ENCODE results near the gene APP. TPM values are rescaled to one million over a fixed set of nuclear protein-coding genes. Genes with fewer than 3 reads are reported as not detected.
A peak's percentile ranks its signal among the peaks of the same experiment; 100 is the strongest.

Gene APP
- total RNA-seq, 2 donors from 2014 or later, result 267 to 564 TPM

GRCh38 chr21:26116456-26117011 lies 54.0 kb downstream of the APP start:
- intact Hi-C loops (cut with DNase I), result no loop called here
- WGBS, result 39% methylated on average over 5 of the region's 5 CpGs
- Histone ChIP-seq H3K27me3 (replicated peaks; ENCODE audit: insufficient read depth) (no peaks in the 10 kb centered on the region), H3K4me1 (replicated peaks) (peaks cover 5% of the 10 kb centered on the region), H3K27ac (peak overlapping the region; percentile 28), H3K9me3 (no peaks in the 10 kb centered on the region), H3K36me3 (no peaks in the 10 kb centered on the region), H3K4me3 (no peak overlapping the region)
- TF ChIP-seq POLR2A (IDR thresholded peaks at IDR 0.05), result no peak
- TF ChIP-seq CTCF (IDR thresholded peaks at IDR 0.05), result no peak
- no peak for TF ChIP-seq POLR2AphosphoS5 (IDR thresholded peaks at IDR 0.05)
- DNase-seq (ENCODE audit: low spot score), result peak; percentile 28

GRCh38 chr21:26115899-26116298 lies 54.7 kb downstream of the APP start:
- intact Hi-C loops (cut with DNase I), result no loop called here
- Histone ChIP-seq H3K27me3 (replicated peaks; ENCODE audit: insufficient read depth) (no peaks in the 10 kb centered on the region), H3K27ac (peak overlapping the region; percentile 28), H3K9me3 (no peaks in the 10 kb centered on the region), H3K36me3 (no peaks in the 10 kb centered on the region), H3K4me1 (replicated peaks) (peaks cover 5% of the 10 kb centered on the region), H3K4me3 (no peak overlapping the region)
- TF ChIP-seq POLR2A (IDR thresholded peaks at IDR 0.05), result no peak
- TF ChIP-seq POLR2AphosphoS5 (IDR thresholded peaks at IDR 0.05), result no peak
- TF ChIP-seq CTCF (IDR thresholded peaks at IDR 0.05), result no peak
- no peak for DNase-seq (ENCODE audit: low spot score)
- 16% methylated on average over 2 of the region's 2 CpGs for WGBS

GRCh38 chr21:26115305-26115704 lies 55.3 kb downstream of the APP start:
- no peaks in the 10 kb centered on the region for H3K9me3 ChIP-seq
- DNase-seq (ENCODE audit: low spot score), result no peak
- no peak for TF ChIP-seq POLR2AphosphoS5 (IDR thresholded peaks at IDR 0.05)
- TF ChIP-seq CTCF (IDR thresholded peaks at IDR 0.05), result no peak
- no peak for TF ChIP-seq POLR2A (IDR thresholded peaks at IDR 0.05)
- intact Hi-C loops (cut with DNase I), result no loop called here
- no peaks in the 10 kb centered on the region for H3K27me3 ChIP-seq (replicated peaks; ENCODE audit: insufficient read depth)
- H3K4me3 ChIP-seq, result no peak overlapping the region
- no peaks in the 10 kb centered on the region for H3K36me3 ChIP-seq
- H3K4me1 ChIP-seq (replicated peaks), result peaks cover 5% of the 10 kb centered on the region
- H3K27ac ChIP-seq, result peak overlapping the region in 1 of 2 donors; percentile 28
- 52% methylated on average over 3 of the region's 3 CpGs for WGBS

GRCh38 chr21:26112975-26113374 lies 57.6 kb downstream of the APP start:
- Histone ChIP-seq H3K36me3 (no peaks in the 10 kb centered on the region), H3K27me3 (replicated peaks; ENCODE audit: insufficient read depth) (no peaks in the 10 kb centered on the region), H3K9me3 (no peaks in the 10 kb centered on the region), H3K4me1 (replicated peaks) (peaks cover 5% of the 10 kb centered on the region), H3K27ac (no peak overlapping the region), H3K4me3 (no peak overlapping the region)
- 85% methylated on average over 3 of the region's 3 CpGs for WGBS
- no peak for DNase-seq (ENCODE audit: low spot score)
- intact Hi-C loops (cut with DNase I), result no loop called here
- no peak for TF ChIP-seq CTCF (IDR thresholded peaks at IDR 0.05)

- Histone ChIP-seq H3K36me3 (no peaks in the 10 kb centered on the region), H3K27me3 (replicated peaks; ENCODE audit: insufficient read depth) (no peaks in the 10 kb centered on the region), H3K4me1 (replicated peaks) (peaks cover 5% of the 10 kb centered on the region), H3K4me3 (no peak overlapping the region), H3K27ac (no peak overlapping the region), H3K9me3 (no peaks in the 10 kb centered on the region)
- DNase-seq (ENCODE audit: low spot score), result no peak
- intact Hi-C loops (cut with DNase I), result no loop called here
- 88% methylated on average over 7 of the region's 7 CpGs for WGBS
- TF ChIP-seq CTCF (IDR thresholded peaks at IDR 0.05) (no peak), POLR2A (IDR thresholded peaks at IDR 0.05) (no peak), POLR2AphosphoS5 (IDR thresholded peaks at IDR 0.05) (no peak)
These were observed 58.3 kb downstream of the APP start for GRCh38 chr21:26112127-26112742.
